Muscle layer of colon (tissue), 2 donors: ENCODE results near the gene ARHGEF10L.
"Not testable (repeated sequence)": the region's sequence is repeated elsewhere in the genome, so short reads cannot be mapped to it uniquely, and the experiment has no call there.

Experiments
- H3K27ac ChIP-seq: one replicate; pipeline ENCODE4 v1.7.0; 2013; ENCODE audit warnings: low read depth, mild to moderate bottlenecking, low read length, moderate library complexity
- H3K27me3 ChIP-seq, 2 donors: one replicate each; pipeline ENCODE4 v1.7.0; 2013; ENCODE audit warnings: low read length in 2 of 2, mild to moderate bottlenecking in 2 of 2; ENCODE audit not compliant: insufficient read depth in 2 of 2, control insufficient read depth in 1 of 2
- H3K36me3 ChIP-seq: one replicate; pipeline ENCODE4 v1.7.0; 2013; ENCODE audit warnings: mild to moderate bottlenecking, low read length; ENCODE audit not compliant: insufficient read depth
- H3K4me1 ChIP-seq: one replicate; pipeline ENCODE4 v1.7.0; 2013; ENCODE audit warnings: mild to moderate bottlenecking, low read length; ENCODE audit not compliant: insufficient read depth
- H3K4me3 ChIP-seq, 2 donors: one replicate each; pipeline ENCODE4 v1.7.0; 2013; ENCODE audit warnings: low read length in 2 of 2, low read depth in 1 of 2, mild to moderate bottlenecking in 1 of 2, moderate library complexity in 1 of 2
- H3K9ac ChIP-seq: one replicate; pipeline ENCODE4 v1.7.0; 2013; ENCODE audit warnings: low read length
- H3K9me3 ChIP-seq: one replicate; pipeline ENCODE4 v1.7.0; 2013; ENCODE audit warnings: mild to moderate bottlenecking, low read length
- donor health status: abdominal sarcoma.
- donor health status: Adenocarcinoma of cecum.

ARHGEF10L gene

GRCh38 chr1:17624611-17625233, 85.2 kb downstream of the ARHGEF10L start:
- H3K4me3 ChIP-seq = no peak overlapping the region
- no peak overlapping the region for H3K9ac ChIP-seq
- H3K27ac ChIP-seq = no peak overlapping the region
- no peaks in the 10 kb centered on the region for H3K27me3 ChIP-seq
- H3K4me1 ChIP-seq = peaks cover 12% of the 10 kb centered on the region
- H3K36me3 ChIP-seq = peaks cover 67% of the 10 kb centered on the region
- H3K9me3 ChIP-seq = no peaks in the 10 kb centered on the region

GRCh38 chr1:17627239-17628052, 87.9 kb downstream of the ARHGEF10L start:
- Histone ChIP-seq H3K9me3 (no peaks in the 10 kb centered on the region), H3K4me1 (peaks cover 12% of the 10 kb centered on the region), H3K36me3 (peaks cover 65% of the 10 kb centered on the region), H3K9ac (no peak overlapping the region), H3K27ac (no peak overlapping the region), H3K27me3 (no peaks in the 10 kb centered on the region), H3K4me3 (no peak overlapping the region)

- H3K27ac ChIP-seq, H3K4me3 ChIP-seq, H3K4me1 ChIP-seq, H3K9me3 ChIP-seq, H3K9ac ChIP-seq, H3K27me3 ChIP-seq: not testable (repeated sequence)
- peaks cover 57% of the 10 kb centered on the region for H3K36me3 ChIP-seq
Observed at GRCh38 chr1:17629046-17629445, 89.5 kb downstream of the ARHGEF10L start.

GRCh38 chr1:17629460-17629859, 90.0 kb downstream of the ARHGEF10L start:
- no peaks in the 10 kb centered on the region for H3K9me3 ChIP-seq
- no peak overlapping the region for H3K27ac ChIP-seq
- H3K4me3 ChIP-seq = no peak overlapping the region
- H3K9ac ChIP-seq = no peak overlapping the region
- H3K36me3 ChIP-seq = peaks cover 52% of the 10 kb centered on the region
- no peaks in the 10 kb centered on the region for H3K27me3 ChIP-seq
- peaks cover 4% of the 10 kb centered on the region for H3K4me1 ChIP-seq

GRCh38 chr1:17630048-17630830, 90.7 kb downstream of the ARHGEF10L start:
- H3K36me3 ChIP-seq = peaks cover 52% of the 10 kb centered on the region
- no peaks in the 10 kb centered on the region for H3K27me3 ChIP-seq
- no peak overlapping the region for H3K4me3 ChIP-seq
- peak overlapping the region; percentile 24 for H3K27ac ChIP-seq
- H3K9me3 ChIP-seq = no peaks in the 10 kb centered on the region
- H3K4me1 ChIP-seq = no peaks in the 10 kb centered on the region
- H3K9ac ChIP-seq = no peak overlapping the region

GRCh38 chr1:17630986-17631385, 91.5 kb downstream of the ARHGEF10L start:
- Histone ChIP-seq H3K9me3 (no peaks in the 10 kb centered on the region), H3K36me3 (peaks cover 53% of the 10 kb centered on the region), H3K4me1 (no peaks in the 10 kb centered on the region), H3K27me3 (no peaks in the 10 kb centered on the region), H3K27ac (no peak overlapping the region), H3K9ac (no peak overlapping the region), H3K4me3 (no peak overlapping the region)

- Histone ChIP-seq H3K9me3 (no peaks in the 10 kb centered on the region), H3K36me3 (peaks cover 53% of the 10 kb centered on the region), H3K4me3 (no peak overlapping the region), H3K27ac (no peak overlapping the region), H3K4me1 (no peaks in the 10 kb centered on the region), H3K9ac (no peak overlapping the region), H3K27me3 (no peaks in the 10 kb centered on the region)
Observed at GRCh38 chr1:17631410-17631809, 91.9 kb downstream of the ARHGEF10L start.

GRCh38 chr1:17632106-17632505, 92.6 kb downstream of the ARHGEF10L start:
- Histone ChIP-seq H3K36me3 (peaks cover 53% of the 10 kb centered on the region), H3K27ac (no peak overlapping the region), H3K4me1 (no peaks in the 10 kb centered on the region)

GRCh38 chr1:17632541-17633184, 93.2 kb downstream of the ARHGEF10L start:
- H3K9me3 ChIP-seq = no peaks in the 10 kb centered on the region
- no peak overlapping the region for H3K4me3 ChIP-seq
- H3K27ac ChIP-seq = no peak overlapping the region
- H3K27me3 ChIP-seq = no peaks in the 10 kb centered on the region
- no peaks in the 10 kb centered on the region for H3K4me1 ChIP-seq
- peaks cover 50% of the 10 kb centered on the region for H3K36me3 ChIP-seq
- no peak overlapping the region for H3K9ac ChIP-seq

More at GRCh38 chr1:17632106-17632505, 92.6 kb downstream of the ARHGEF10L start:
- Histone ChIP-seq H3K27me3 (no peaks in the 10 kb centered on the region), H3K9me3 (no peaks in the 10 kb centered on the region), H3K4me3 (no peak overlapping the region), H3K9ac (no peak overlapping the region)

- H3K27ac ChIP-seq = no peak overlapping the region
Observed at GRCh38 chr1:17633654-17634053, 94.2 kb downstream of the ARHGEF10L start.

GRCh38 chr1:17635276-17635675, 95.8 kb downstream of the ARHGEF10L start:
- Histone ChIP-seq H3K9ac (no peak overlapping the region), H3K4me3 (no peak overlapping the region), H3K9me3 (no peaks in the 10 kb centered on the region), H3K4me1 (no peaks in the 10 kb centered on the region), H3K27me3 (no peaks in the 10 kb centered on the region), H3K36me3 (peaks cover 70% of the 10 kb centered on the region), H3K27ac (no peak overlapping the region)

More at GRCh38 chr1:17633654-17634053, 94.2 kb downstream of the ARHGEF10L start:
- H3K9ac ChIP-seq = no peak overlapping the region
- H3K9me3 ChIP-seq = no peaks in the 10 kb centered on the region
- no peaks in the 10 kb centered on the region for H3K27me3 ChIP-seq
- H3K36me3 ChIP-seq = peaks cover 54% of the 10 kb centered on the region
- no peaks in the 10 kb centered on the region for H3K4me1 ChIP-seq
- H3K4me3 ChIP-seq = no peak overlapping the region
